Measurements from ENCODE around the gene GALNT9.

Gene GALNT9

GRCh38 chr12:132188451-132188901, 140.9 kb downstream of the GALNT9 start:
- H3K4me2 ChIP-seq (ENCODE audit: insufficient read depth, low read length) = peak overlapping the region; percentile 94; the same call in 1 of the 2 replicates
- H3K9me3 ChIP-seq (ENCODE audit: insufficient read depth, low read length, severe bottlenecking) = no peaks in the 10 kb centered on the region
- no peak overlapping the region for H2AFZ ChIP-seq (ENCODE audit: low read depth, low read length)
- no peak for DNase-seq
- peak overlapping the region in 1 of 2 experiments; percentile 63; a peak in 1 of 4 replicates for H3K4me3 ChIP-seq (ENCODE audit: low read depth in 1 of 2, low read length in 2 of 2)
- H3K4me1 ChIP-seq (ENCODE audit: insufficient read depth, low read length) = peaks cover 26% of the 10 kb centered on the region
- no peak for ATAC-seq (ENCODE audit: insufficient read depth, low read depth)
- no peaks in the 10 kb centered on the region for H4K20me1 ChIP-seq (ENCODE audit: insufficient read depth, low read length)
- no peaks in the 10 kb centered on the region for H3K79me2 ChIP-seq (ENCODE audit: insufficient read depth, low read length)
- TF ChIP-seq, protein P1, sequence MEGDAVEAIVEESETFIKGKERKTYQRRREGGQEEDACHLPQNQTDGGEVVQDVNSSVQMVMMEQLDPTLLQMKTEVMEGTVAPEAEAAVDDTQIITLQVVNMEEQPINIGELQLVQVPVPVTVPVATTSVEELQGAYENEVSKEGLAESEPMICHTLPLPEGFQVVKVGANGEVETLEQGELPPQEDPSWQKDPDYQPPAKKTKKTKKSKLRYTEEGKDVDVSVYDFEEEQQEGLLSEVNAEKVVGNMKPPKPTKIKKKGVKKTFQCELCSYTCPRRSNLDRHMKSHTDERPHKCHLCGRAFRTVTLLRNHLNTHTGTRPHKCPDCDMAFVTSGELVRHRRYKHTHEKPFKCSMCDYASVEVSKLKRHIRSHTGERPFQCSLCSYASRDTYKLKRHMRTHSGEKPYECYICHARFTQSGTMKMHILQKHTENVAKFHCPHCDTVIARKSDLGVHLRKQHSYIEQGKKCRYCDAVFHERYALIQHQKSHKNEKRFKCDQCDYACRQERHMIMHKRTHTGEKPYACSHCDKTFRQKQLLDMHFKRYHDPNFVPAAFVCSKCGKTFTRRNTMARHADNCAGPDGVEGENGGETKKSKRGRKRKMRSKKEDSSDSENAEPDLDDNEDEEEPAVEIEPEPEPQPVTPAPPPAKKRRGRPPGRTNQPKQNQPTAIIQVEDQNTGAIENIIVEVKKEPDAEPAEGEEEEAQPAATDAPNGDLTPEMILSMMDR (IDR thresholded peaks at IDR 0.05; ENCODE audit: borderline replicate concordance, extremely low read depth, low read length, poor library complexity, severe bottlenecking) = no peak
- no peak for TF ChIP-seq EZH2 (IDR thresholded peaks at IDR 0.05; ENCODE audit: borderline replicate concordance, low read depth, low read length, severe bottlenecking)
- H3K9ac ChIP-seq (ENCODE audit: low read depth, low read length) = peak overlapping the region; percentile 76; the same call in 1 of the 2 replicates
- H3K27me3 ChIP-seq (ENCODE audit: insufficient read depth, low read length, poor library complexity) = peaks cover 25% of the 10 kb centered on the region
- H3K36me3 ChIP-seq (ENCODE audit: insufficient read depth, low read length) = no peaks in the 10 kb centered on the region
- H3K27ac ChIP-seq (ENCODE audit: low read length) = no peak overlapping the region

DNA sequence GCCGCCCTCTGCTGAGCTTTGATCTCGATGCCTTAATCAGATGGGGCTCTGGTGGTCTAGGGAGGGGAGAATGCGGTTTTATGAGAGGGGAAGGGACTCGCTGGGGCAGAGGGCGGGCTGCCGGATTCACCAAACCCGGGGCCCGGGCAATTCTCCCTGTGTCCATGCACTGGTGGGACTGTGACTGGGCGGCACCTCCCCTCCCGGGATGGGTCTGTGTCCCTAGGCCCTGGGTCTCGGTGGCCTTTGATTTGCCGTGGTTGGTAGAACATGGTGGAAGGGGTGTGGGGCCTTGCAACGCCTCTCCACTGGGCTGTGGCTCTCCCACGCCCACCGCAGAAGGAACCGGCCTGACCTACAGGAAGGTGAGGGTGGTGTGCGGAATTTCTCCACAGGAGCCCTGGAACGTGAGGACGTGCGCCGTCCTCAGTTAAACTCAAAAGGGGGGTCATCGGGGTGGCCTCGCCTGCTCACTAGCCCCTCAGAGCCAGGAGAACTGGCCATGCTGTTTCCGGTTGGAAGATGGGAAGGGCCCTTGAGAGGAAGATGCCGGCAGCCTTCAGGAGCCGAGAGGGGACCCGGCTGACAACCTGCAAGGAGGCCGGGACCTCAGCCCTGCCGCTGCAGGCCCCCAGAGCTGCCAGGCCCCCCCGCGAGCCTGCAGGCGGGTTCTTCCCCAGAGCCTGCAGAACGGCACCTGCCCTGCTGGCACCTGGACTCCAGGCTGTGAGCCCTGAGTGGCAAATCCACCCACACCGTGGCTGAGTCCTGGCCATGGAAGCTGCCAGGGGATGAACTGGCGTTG, 141.5 kb downstream of the GALNT9 start:
- Histone ChIP-seq H3K27ac (ENCODE audit: low read length) (no peak overlapping the region), H3K9ac (ENCODE audit: low read depth, low read length) (no peak overlapping the region), H2AFZ (ENCODE audit: low read depth, low read length) (no peak overlapping the region), H4K20me1 (ENCODE audit: insufficient read depth, low read length) (no peaks in the 10 kb centered on the region), H3K4me1 (ENCODE audit: insufficient read depth, low read length) (peaks cover 26% of the 10 kb centered on the region), H3K79me2 (ENCODE audit: insufficient read depth, low read length) (no peaks in the 10 kb centered on the region), H3K36me3 (ENCODE audit: insufficient read depth, low read length) (no peaks in the 10 kb centered on the region), H3K4me2 (ENCODE audit: insufficient read depth, low read length) (no peak overlapping the region), H3K27me3 (ENCODE audit: insufficient read depth, low read length, poor library complexity) (peaks cover 25% of the 10 kb centered on the region), H3K4me3 (ENCODE audit: low read depth in 1 of 2, low read length in 2 of 2) (no peak overlapping the region), H3K9me3 (ENCODE audit: insufficient read depth, low read length, severe bottlenecking) (no peaks in the 10 kb centered on the region)
- DNase-seq = no peak
- no peak for ATAC-seq (ENCODE audit: insufficient read depth, low read depth)
- TF ChIP-seq, protein P1 (IDR thresholded peaks at IDR 0.05; ENCODE audit: borderline replicate concordance, extremely low read depth, low read length, poor library complexity, severe bottlenecking) = no peak
- TF ChIP-seq EZH2 (IDR thresholded peaks at IDR 0.05; ENCODE audit: borderline replicate concordance, low read depth, low read length, severe bottlenecking) = no peak

DNA sequence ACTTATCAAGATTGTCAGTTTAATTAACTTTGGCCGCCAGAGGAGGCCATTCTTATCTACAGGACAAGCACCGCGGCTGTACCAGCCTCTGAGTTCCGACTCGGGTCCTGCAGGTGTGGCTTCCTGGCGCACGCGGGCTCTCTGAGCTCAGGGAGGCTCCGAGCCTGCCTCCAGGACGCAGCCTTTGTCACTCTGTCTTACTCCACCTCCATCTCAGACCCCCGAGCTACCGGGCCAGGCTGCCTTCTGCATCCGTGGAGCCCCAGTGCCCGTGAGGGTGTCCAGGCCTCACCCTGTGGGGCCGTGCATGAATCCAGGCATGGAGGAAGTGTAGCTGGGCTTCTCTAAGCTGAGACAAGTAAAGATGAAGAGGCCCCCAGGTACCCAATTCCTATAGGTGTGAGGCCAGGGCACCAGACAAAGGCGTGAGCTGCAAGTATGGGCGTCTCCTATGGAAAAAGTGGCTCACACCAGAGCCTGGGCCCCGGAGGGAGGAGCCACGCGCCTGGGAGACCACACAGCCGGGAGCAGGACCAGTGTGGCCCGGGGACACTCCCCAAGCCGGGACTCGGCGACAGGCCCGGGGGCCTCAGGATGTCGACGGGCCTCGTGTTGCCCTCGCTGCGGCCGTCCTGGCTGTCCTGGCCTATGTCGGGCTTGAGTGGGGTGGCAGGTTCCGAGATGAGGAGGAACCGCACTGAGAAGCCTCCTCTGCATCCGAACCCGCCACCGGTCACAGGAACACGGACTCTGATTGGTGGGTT, 142.3 kb downstream of the GALNT9 start:
- no peak for TF ChIP-seq EZH2 (IDR thresholded peaks at IDR 0.05; ENCODE audit: borderline replicate concordance, low read depth, low read length, severe bottlenecking)
- TF ChIP-seq, protein P1 (IDR thresholded peaks at IDR 0.05; ENCODE audit: borderline replicate concordance, extremely low read depth, low read length, poor library complexity, severe bottlenecking) = no peak
- Histone ChIP-seq H3K4me2 (ENCODE audit: insufficient read depth, low read length) (no peak overlapping the region), H3K9ac (ENCODE audit: low read depth, low read length) (no peak overlapping the region), H3K9me3 (ENCODE audit: insufficient read depth, low read length, severe bottlenecking) (no peaks in the 10 kb centered on the region), H3K27ac (ENCODE audit: low read length) (no peak overlapping the region), H4K20me1 (ENCODE audit: insufficient read depth, low read length) (no peaks in the 10 kb centered on the region), H3K79me2 (ENCODE audit: insufficient read depth, low read length) (no peaks in the 10 kb centered on the region), H3K27me3 (ENCODE audit: insufficient read depth, low read length, poor library complexity) (peaks cover 25% of the 10 kb centered on the region), H2AFZ (ENCODE audit: low read depth, low read length) (no peak overlapping the region), H3K36me3 (ENCODE audit: insufficient read depth, low read length) (no peaks in the 10 kb centered on the region), H3K4me1 (ENCODE audit: insufficient read depth, low read length) (peaks cover 26% of the 10 kb centered on the region), H3K4me3 (ENCODE audit: low read depth in 1 of 2, low read length in 2 of 2) (no peak overlapping the region)
- DNase-seq (no peak), ATAC-seq (ENCODE audit: insufficient read depth, low read depth) (no peak)

All from DND-41 (cell line).